ENCODE data around the gene EIF3L.

Gene EIF3L

DNA sequence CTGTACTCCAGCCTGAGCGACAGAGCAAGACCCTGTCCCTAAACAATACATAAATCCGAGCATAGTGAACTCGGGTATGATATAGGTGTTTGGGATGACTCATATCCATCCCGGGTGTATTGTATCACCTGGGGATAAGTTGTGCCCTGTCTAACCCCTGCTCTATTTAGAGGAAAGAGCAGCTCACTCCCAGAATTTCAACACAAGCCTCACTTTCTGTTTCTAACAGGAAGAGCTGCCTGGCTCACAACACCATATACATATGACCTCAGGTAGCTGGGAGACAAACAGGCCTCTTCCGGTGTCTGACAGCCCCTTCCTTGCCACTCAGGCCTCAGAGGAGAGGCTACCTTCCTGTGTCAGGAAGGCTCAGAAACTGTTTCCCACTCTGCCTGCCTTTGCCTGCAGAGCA is 47.0 kb downstream of the EIF3L start:
- peak; percentile 16 for DNase-seq (ENCODE audit: low read depth, low spot score)
- H3K4me3 ChIP-seq (ENCODE audit: low read length), result no peak overlapping the region

DNA sequence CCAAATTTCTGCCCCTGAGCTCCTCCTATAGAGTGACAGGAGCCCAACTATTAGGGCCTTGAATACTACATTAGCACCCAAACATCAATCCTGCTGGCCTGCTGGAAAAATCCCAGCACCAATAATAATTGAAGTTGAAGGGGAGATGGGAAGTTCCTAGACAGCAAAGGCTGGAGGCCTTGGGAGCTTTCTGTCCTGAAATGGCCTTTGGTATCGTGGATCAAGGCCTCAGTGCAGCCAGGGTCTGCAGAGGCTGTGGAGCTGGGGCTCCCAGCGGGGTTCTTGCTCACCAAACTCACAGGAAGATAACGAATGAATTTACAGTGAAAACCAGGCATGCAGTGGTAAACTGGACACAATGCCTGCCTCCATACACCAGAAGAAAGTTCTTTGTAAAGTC is 47.7 kb downstream of the EIF3L start:
- H3K4me3 ChIP-seq (ENCODE audit: low read length), result no peak overlapping the region
- DNase-seq (ENCODE audit: low read depth, low spot score), result no peak

DNA sequence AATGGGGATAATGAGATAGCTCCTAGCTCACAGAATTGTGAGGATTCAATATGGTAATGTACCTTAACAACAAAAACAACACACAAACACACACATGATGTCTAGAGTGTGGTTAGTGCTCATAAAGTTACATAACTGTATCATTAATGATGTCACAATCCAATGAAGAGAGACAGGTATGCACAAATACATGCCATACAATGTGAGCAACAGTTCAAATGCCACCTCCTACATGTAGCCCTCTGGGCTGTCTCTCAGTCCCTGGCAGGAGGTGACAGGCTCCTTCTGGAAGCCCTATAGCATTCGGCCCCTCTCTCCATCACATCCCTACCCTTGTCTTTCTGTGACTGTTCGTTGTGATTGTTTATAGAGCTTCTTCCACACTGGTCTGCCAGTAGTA is 48.6 kb downstream of the EIF3L start:
- no peak overlapping the region for H3K4me3 ChIP-seq (ENCODE audit: low read length)
- no peak for DNase-seq (ENCODE audit: low read depth, low spot score)

DNA sequence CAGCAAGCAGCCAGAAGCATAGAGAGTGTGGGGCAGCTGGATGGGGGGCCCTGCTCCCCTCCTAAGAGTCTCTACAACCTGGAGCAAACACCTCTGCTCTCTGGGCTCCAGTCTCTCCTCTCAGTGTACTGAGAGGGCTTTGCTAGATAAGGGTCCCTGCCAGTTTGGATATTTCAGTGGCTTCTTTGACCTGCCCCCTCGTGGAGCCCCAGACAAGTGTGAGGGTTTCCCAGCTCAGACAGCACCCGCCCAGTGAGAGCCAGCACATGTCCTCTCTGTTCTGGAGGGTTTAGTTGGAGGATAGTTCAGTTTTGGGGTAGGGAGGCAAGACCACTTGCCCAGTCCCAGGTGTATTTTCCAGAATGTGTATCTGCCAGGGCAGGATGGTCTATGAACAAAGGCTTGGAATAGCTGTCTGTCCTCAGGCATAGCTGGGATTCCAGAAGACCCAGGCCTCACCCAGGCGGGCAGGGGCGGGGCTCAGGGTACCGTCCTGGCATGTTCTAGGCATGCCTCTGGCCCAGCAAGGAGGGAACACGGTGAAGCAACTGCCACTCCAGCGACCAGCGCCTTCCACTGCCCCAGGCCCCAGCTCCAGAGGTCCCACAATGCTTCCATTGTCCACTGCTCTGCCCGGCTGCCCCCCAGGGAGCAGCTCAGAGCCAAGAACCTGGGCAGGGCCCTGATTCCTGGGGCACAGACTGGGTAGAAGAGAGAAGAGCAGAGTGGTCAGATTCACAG is 49.4 kb downstream of the EIF3L start:
- H3K4me3 ChIP-seq (ENCODE audit: low read length), result no peak overlapping the region
- no peak for DNase-seq (ENCODE audit: low read depth, low spot score)

DNA sequence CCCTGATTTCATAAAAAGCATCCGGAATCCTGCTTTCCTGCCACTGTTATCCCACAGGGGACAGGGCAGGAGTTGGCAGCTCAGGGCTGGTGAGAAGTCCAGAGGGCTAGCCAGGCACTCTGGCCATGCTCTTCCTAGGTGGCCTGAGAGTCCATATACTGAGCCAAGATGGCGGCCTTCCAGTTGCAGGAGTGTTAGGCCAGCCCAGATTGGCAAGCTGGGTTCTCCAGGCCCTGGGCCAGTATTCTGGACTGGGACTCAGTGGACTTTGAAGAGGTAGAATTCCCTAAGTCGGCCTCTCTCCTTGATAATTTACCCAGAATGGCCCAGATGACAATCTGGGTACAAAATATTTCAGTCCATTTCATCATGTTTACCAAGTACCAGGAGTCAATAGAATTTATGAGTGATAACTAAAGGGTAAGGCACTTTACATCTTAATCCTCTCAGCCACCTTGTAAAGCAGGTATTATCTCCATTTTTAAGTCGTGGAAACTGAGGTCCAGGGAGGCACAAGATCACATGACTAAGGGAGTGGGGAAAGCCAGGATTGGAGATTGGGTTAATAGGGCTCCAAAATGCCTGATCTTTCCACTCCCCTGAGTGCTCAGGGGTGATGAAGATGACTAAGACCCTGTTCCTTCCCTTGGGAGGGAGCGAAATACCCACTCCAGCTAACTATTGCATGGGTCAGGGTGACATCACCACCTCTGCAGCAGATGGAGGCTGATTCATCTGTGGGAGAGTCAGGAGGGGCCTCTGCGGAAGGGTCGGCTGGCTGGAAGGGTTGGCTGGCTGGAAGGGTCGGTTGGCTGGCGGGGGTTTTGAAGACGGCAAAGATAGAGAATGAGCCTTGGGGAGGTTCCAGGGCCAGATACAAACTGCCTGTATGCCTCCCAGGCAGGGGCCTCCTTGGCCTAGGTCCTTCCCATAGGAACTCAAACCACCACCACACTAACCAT is 55.6 kb downstream of the EIF3L start:
- no peak for DNase-seq (ENCODE audit: low read depth, low spot score)

DNA sequence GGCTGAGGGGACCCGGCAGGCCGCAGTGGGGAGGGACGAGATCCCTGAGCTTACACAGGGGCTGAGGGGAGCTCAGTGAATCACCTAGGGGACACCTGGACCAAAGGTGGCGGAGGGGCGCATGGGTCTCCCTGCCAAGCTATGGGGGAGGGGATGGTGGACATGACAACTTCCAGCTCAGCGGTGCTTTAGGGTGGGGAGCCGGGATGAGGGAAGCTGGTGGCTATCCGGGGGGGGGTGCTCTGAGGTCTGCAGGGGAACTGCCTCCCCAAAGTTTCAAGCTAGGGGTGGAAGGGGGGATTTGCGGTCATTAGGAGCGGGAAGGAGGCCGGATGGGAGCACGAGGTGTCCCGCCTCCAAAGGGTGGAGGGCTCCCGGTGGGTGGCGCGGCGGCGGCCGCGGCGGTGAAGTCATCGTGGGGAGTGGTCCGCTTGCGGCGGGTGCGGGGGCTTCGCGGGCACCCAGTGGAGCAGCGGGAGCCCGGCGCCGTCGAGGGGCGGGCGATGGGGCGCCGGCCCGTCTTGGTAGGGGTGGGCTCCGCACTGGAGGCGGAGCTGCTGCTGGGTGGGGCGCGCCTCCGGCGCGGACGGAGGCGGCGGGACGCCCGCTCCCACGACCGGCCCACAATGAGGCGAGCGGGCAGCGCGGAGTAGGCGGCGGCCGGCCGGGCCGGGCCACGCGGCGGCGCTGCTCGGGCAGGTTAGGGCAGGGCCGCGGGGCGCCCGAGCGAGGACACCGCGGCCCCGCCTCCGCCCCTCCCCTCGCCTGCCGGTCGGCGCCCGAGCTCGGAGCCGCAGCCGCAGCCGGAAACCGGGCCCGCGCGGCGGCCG is 56.5 kb downstream of the EIF3L start, which contains the start of gene MICALL1:
Gene MICALL1, plus strand, starts transcription at position 764 of the 830 bp plus-strand sequence. CDS start 126 bp downstream, outside the sequence.
- peak within 1 kb of the TSS; percentile 51 for H3K4me3 ChIP-seq (ENCODE audit: low read length)
- DNase-seq (ENCODE audit: low read depth, low spot score), result no peak

More for the DNA sequence above, 55.6 kb downstream of the EIF3L start:
- no peak overlapping the region; the same call in 1 of the 2 replicates for H3K4me3 ChIP-seq (ENCODE audit: low read length)

DNA sequence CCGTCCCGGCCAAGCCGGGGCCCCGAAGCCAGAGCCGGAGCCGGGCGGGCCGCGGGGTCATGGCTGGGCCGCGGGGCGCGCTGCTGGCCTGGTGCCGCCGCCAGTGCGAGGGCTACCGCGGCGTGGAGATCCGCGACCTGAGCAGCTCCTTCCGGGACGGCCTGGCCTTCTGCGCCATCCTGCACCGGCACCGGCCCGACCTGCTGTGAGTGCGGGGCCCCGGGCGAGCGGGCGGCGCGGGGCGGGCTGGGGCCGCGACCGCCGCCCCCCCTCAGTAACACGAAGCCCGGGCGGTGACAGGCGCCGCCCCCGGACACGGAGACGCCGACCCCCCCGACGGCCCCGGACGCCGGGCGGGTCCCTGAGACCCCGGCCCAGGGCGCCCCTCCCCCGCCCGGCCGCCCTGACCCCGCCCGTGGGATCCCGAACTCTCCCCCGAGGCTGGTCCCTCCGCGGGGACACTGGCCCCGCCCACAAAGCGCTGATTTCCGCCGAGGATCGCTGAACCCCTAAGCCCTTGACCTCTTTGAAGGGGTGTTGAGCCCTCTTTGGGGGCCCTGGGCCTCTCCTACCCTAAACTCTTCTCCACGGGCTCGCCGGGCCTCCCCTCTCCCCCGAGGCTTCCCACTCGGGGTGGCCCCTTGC is 57.3 kb downstream of the EIF3L start:
- H3K4me3 ChIP-seq (ENCODE audit: low read length), result peak overlapping the region; percentile 49
- no peak for DNase-seq (ENCODE audit: low read depth, low spot score)

DNA sequence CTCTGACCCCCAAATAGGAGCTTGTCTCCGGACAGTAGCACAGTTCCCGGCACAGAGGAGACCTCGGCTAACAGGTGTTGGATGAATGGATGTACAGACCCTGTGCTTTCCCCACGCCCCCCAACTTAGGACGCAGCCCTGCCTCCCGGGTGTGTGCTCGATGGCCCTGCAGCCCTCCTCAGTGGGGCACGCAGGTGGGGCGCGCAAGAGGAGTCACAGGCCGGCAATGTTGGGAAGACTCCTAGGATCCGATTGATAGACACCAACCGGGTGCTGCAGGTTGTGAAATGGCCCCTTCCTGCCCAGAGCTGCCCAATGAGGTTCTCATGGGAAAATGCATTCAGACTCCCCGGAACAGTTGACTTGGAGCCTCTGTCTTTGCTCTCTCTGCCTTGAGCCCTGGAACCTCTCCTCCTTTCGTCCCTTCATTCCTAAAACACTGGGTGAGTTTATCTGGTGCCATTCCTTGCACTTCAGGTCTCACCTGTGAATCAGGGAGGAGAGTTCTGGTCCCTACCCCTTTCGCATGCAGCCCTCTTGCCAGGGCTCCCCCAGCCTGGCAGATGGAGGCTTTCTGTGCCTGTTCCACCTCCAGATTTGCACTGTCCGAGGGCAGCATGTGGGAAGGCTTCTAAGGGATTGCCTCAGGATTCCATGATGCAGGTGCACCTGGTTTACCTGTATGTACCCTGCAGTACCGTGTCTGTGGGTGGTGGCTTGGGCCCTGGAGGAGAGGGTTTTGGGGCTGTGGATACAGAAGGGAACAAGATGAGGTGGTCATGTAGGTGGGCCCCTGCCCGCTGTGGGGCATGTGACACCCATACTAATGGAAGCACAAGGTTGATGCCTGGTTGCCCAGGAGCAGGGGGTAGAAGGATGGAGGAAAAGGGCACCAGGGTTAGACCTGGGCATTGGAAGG is 58.1 kb downstream of the EIF3L start:
- peak overlapping the region; percentile 49 for H3K4me3 ChIP-seq (ENCODE audit: low read length)
- no peak for DNase-seq (ENCODE audit: low read depth, low spot score)

DNA sequence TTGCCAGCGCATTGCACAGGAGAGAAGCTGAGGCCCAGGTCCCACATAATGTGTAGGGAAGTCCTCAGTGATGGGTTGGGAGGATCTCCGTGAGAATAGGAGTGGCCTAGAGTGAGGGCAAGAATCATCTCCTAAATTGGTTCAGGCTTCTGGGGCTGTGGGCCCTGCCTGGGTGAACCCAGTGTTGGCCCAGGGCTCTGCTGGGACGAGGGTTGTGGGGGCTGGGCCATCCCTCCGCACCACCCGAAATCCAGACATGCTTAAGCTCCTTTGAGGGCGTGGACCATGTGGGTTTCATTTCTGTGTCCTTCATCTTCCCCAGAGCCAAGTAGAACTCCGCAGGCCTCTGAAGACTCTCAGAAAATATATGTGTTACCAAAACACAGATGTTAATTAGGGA is 60.5 kb downstream of the EIF3L start:
- DNase-seq (ENCODE audit: low read depth, low spot score), result no peak
- no peak overlapping the region for H3K4me3 ChIP-seq (ENCODE audit: low read length)

DNA sequence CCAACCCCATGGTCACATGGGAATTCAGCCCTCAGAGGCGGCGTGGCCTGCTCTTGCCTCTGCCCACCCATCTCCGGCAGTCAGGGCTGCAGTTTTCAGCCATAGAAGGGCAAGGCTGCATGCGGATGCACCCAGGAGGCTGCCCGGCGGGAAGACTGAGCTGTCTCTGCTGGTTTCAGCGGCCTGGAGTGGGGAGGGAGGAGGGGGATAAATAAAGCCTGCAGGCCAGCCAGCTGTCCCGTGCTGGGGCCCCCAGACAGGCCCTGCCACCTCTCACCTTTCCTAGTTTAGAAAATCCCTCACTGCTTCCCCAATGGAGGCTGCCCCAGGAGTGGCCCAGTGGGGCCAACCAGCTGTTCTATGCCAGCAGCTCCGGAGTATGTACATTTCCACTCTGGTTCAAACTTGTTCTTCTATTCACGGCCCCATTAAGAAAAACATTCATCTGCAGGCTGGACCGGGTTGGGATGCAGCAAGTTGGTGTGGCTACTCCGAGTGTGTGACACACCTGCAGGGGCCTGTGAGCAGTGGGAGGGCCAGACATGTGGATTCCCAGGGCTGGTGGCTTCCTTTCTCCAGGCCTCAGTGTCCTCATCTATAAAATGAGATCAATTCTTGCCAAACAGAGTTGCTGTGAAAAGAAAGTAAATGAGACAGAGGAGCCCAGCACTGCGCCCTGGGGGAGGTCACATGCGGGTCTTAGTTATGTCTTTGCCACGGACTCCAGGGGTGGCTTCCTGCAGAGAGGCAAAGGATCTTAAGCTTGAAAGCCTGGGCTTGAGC is 61.9 kb downstream of the EIF3L start:
- no peak overlapping the region for H3K4me3 ChIP-seq (ENCODE audit: low read length)
- DNase-seq (ENCODE audit: low read depth, low spot score), result no peak

DNA sequence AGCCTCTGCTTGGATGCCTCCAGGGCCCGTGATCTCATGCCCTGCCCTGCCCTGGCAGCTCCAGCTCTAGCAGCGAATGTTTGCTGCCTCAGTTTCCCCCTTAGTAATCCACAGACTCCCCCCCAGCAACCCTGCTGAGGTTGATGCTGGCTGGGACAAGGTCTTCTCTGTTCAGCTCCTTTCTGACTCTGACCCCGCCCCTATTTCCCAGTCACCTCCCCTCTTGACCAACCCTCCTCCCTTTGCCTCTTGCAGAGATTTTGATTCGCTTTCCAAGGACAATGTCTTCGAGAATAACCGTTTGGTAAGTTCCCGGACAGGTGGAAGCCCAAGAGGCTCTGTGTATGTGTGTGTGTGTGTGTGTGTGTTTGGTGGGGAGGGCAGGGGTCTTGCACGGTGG is 62.5 kb downstream of the EIF3L start:
- DNase-seq (ENCODE audit: low read depth, low spot score), result no peak
- no peak overlapping the region for H3K4me3 ChIP-seq (ENCODE audit: low read length)

DNA sequence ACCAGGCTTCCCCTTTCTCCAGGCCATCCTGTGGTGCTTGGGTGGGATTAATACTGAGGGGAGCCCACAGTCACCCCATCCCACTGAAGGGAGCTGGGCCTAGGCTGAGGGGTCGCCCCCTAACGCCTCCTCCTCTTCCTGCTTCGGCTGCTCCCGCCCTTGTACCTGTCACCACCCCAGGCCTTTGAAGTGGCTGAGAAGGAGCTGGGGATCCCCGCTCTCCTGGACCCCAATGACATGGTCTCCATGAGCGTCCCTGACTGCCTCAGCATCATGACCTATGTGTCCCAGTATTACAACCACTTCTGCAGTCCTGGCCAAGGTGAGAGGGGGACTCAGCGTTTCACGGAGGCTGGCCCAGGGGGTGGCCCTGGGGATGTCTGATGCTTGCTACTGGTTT is 63.0 kb downstream of the EIF3L start:
- DNase-seq (ENCODE audit: low read depth, low spot score), result no peak

DNA sequence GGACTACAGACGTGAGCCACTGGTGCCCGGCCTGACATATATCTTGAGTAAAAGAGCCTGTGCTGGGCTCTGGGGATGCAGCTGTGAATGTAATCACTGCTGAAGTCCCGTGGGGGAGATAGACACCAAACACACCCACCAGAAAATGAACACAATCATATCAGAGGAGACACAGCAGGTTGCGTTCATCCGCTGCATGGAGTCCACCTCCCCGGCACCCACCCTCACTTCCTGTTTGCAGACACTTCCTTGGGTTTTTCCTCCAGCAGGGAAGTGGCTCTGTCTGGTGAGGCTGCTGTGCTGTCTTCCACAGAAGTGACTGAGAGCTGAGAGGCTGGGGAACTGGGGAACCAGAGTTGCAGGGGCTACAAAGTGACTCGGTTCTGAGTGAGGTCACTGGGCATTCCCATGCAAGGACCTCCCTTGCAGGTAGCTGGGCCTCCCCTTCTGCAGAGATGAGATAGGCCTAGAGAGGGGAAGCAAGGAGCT is 64.1 kb downstream of the EIF3L start:
- no peak overlapping the region for H3K4me3 ChIP-seq (ENCODE audit: low read length)
- DNase-seq (ENCODE audit: low read depth, low spot score), result no peak

More for the DNA sequence above, 63.0 kb downstream of the EIF3L start:
- H3K4me3 ChIP-seq (ENCODE audit: low read length), result no peak overlapping the region

DNA sequence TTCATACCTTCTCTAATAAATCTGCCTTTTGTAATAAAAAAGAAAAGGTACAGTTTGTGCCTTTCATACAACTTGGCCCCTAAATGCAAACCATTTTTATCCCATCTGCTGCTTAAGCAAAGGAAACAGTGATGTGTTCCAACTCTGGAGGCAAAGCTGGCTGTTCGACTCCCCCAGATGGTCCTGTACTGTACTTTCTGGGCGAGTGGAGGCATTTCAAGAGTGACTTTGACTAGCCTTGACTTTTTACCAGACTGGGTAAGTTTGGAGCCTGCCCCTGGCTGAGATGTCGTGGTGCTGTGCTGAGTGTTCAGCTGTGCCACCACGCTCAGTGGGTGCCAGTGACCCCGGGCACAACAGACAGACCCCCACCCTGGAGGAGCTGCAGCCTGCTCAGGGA is 67.1 kb downstream of the EIF3L start:
- DNase-seq (ENCODE audit: low read depth, low spot score), result no peak
- H3K4me3 ChIP-seq (ENCODE audit: low read length), result no peak overlapping the region

DNA sequence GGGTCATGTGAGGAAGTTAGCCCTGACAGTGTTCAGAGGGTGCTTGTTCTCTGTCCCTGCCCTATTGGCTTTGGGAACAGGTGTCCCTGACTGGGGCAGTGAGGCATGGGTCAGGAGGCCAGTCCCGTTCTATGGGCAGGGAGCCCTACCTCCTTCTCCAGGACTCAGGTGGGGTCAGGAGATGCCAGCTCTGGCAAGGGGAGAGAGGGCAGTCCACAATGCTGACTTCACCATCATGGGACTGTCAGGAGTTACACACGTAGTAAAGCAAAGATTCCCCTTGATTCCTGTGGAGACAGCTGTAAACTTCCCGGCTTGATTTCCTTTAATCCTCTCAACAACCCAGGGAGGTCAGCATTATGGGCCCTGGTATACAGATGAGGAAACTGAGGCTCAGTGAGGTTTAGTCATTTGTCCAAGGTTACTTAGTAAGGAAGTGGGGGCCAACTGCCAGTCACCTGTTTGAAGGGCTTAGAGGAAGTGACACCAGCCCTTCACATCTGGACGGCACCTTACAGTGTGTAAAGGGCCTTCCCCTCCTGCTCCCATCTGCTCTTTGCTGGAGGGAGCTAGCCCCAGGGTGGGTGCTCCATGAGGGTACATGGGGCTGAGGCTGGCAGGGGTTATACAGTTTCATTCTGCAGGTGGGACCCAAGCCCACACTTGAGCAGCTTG is 68.8 kb downstream of the EIF3L start:
- no peak for DNase-seq (ENCODE audit: low read depth, low spot score)
- no peak overlapping the region for H3K4me3 ChIP-seq (ENCODE audit: low read length)

DNA sequence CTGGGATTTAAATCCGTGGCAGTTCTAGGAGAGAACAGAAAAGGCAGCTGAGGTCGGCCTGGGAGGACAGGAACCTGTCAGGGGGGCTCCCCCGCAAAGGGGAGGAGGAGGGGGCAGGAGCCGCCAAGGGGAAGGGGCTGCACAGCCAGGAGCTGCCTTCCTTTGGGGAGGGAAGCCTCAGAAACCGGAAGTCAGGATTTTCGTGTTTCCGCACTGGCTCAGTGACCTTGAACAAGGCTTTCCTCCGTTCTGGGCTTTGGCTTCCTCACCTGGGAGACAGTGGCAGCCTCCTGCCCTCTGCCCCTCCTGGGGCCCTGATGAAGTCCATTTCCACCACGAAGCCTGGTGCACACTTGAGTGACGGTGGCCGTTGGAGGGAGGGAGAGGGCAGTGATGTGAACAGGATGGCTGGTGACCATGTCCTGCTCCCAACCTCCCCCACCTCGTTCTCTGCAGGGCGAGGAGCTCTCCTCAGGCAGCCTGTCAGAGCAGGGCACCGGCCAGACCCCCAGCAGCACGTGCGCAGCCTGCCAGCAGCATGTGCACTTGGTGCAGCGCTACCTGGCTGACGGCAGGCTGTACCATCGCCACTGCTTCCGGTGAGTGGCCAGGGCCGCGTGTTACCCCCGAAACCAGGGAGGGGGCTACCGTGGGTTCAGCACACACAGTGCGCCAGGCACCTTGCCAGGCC is 69.5 kb downstream of the EIF3L start:
- no peak for DNase-seq (ENCODE audit: low read depth, low spot score)
- no peak overlapping the region for H3K4me3 ChIP-seq (ENCODE audit: low read length)

All from Jurkat, Clone E6-1 (cell line).